ELF-1 (cell line): ENCODE measurements around the gene PXK.
"Not testable (repeated sequence)": the region's sequence is repeated elsewhere in the genome, so short reads cannot be mapped to it uniquely, and the experiment has no call there.

Experiments used
- DNase-seq: peaks from one replicate; pipeline ENCODE4 v3.0.0-alpha.2; 2016; ENCODE audit warnings: low read depth, low spot score

The PXK gene

DNA sequence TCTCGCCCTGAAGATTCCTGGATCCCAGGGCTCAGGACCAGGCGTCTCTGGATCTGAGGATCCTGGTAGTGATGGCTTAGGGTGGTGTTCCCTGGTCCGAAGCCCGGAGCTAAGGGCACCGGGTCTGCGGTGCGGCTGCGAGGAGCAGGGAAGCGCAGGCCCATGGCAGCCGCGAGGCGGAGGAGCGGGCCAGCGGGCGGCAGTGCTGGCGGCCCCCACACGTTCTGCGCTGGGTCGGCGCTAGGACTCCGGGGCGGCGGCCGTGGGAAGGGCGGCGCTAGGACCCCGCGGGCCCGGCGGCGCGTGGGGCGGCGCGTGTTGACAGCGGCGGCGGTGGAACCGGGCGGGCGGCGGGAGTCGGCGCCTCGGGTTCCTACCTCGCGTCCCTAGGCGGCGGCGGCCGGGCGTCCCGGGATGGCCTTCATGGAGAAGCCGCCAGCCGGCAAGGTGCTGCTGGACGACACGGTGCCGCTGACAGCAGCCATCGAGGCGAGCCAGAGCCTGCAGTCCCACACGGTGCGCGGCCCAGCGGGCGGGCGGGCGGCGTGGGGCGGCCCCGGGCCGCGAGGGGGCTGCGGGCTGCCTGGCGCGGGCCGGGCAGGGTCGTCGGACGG lies at the start of gene PXK:
TSS of gene PXK (plus strand) at position 318 of the 614 bp plus-strand sequence. CDS start at position 415, 97 bp downstream.
- peak; percentile 60 for DNase-seq

- no peak for DNase-seq
Measured at GRCh38 chr3:58285334-58285733, 47.4 kb upstream of the PXK start.

GRCh38 chr3:58287354-58287753 lies 45.3 kb upstream of the PXK start:
- DNase-seq, result no peak

GRCh38 chr3:58288011-58288728 lies 44.5 kb upstream of the PXK start:
- no peak for DNase-seq

DNA sequence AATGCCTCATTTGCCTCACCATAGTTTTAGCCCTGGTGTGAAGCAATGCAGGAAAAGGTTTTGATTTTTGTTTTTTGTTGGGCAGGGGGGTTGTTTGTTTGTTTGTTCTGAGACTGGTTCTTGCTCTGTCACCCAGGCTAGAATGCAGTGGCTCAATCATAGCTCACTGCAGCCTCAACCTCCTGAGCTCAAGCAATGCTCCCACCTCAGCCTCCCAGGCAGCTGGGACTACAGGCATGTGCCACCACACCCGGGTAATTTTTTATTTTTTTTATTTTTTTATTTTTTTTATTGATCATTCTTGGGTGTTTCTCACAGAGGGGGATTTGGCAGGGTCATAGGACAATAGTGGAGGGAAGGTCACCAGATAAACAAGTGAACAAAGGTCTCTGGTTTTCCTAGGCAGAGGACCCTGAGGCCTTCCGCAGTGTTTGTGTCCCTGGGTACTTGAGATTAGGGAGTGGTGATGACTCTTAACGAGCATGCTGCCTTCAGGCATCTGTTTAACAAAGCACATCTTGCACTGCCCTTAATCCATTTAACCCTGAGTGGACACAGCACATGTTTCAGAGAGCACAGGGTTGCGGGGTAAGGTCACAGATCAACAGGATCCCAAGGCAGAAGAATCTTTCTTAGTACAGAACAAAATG lies 43.6 kb upstream of the PXK start:
- not testable (repeated sequence) for DNase-seq

DNA sequence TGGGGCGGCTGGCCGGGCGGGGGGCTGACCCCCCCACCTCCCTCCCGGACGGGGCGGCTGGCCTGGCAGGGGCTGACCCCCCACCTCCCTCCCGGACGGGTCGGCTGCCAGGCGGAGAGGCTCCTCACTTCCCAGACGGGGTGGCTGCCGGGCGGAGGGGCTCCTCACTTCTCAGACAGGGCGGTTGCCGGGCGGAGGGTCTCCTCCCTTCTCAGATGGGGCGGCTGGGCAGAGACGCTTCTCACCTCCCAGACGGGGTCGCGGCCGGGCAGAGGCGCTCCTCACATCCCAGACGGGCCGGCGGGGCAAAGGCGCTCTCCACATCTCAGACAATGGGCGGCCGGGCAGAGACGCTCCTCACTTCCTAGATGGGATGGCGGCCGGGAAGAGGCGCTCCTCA lies 42.2 kb upstream of the PXK start:
- DNase-seq, result not testable (repeated sequence)

GRCh38 chr3:58291671-58292338 lies 40.9 kb upstream of the PXK start:
- DNase-seq, result no peak

- DNase-seq, result no peak
Measured at GRCh38 chr3:58292866-58293265, 39.8 kb upstream of the PXK start.

DNA sequence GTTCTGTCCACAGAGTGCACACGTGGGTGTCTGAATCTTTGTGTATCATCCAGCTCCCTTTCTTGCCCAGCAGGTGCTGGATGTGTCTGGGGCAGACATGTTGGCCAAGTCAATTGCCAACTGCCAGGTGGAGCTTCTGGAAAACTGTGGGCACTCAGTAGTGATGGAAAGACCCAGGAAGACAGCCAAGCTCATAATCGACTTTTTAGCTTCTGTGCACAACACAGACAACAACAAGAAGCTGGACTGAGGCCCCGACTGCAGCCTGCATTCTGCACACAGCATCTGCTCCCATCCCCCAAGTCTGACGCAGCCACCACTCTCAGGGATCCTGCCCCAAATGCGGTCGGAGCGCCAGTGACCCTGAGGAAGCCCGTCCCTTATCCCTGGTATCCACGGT lies 39.2 kb upstream of the PXK start:
- no peak for DNase-seq

- peak; percentile 30 for DNase-seq
Measured at GRCh38 chr3:58296269-58296668, 36.4 kb upstream of the PXK start.

- DNase-seq, result no peak
Measured at GRCh38 chr3:58296843-58297242, 35.8 kb upstream of the PXK start.

GRCh38 chr3:58298190-58298589 lies 34.5 kb upstream of the PXK start:
- DNase-seq, result no peak

DNA sequence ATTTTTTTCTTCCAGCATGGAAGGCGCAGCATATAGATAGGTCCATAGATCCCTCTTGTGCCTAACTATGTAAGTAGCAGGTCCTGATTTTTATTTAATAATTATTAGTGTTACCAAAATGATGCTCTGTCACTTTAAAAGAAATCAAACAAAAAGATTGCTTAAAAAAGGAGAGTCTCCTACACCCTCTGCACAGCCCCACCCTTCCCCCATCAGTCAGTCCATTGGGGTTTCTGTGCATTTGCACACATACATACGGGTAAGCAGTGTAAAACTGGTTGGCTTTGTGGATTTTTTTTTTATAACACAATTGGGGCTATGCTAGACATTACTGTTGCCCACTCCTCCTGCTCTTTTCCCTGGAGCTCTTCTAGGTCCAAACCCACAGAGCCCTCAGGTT lies 33.6 kb upstream of the PXK start:
- no peak for DNase-seq

GRCh38 chr3:58299839-58300516 lies 32.7 kb upstream of the PXK start:
- DNase-seq, result no peak

DNA sequence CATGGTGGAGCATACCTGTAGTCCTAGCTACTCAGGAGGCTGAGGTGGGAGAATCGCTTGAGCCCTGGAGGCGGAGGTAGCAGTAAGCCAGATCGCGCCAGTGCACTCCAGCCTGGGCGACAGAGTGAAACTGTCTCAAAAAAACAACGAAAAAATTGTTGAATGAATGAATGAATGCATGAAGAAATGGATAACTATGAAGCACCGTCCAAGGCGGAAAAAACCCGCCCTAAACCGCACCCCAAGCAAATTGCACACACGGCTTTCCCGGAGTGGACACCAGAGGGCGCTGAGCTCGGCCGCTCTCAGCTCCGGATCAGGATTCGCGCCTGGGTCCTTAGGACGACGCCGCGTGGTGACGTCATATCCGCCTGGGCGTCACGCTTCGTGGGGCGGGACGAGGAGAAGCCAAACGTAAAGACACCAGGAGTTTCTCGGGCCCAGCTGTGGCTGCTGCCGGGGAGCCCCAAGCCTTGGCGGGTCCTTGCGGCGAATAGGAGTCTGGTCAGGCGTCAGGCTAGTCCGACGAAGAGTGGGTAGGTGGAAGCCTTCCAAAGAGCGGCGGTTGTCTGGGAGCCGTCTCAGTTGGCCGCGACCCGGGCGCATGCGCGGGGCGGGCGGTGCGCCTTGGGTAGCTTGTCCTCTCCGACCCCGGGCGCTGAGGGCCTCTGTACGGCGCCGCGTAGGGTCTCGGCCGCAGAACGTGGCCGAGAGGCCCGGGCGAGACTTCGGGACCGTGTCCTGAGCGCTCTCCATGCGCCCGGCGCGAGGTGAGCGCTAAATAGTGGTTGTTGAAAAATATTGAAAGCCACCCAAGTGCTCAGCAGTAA lies 26.6 kb upstream of the PXK start, which contains the start of the genes HTD2 and RPP14:
TSS of gene HTD2 (plus strand) at position 639 of the 830 bp plus-strand sequence. CDS start 11,094 bp downstream, outside the sequence.
TSS of gene RPP14 (plus strand) at position 364 of the 830 bp plus-strand sequence. CDS start 4,085 bp downstream, outside the sequence.
- DNase-seq, result peak; percentile 99

- peak; percentile 12 for DNase-seq
Measured at GRCh38 chr3:58307639-58308215, 25.0 kb upstream of the PXK start.

GRCh38 chr3:58308728-58309127 lies 24.0 kb upstream of the PXK start:
- no peak for DNase-seq

DNA sequence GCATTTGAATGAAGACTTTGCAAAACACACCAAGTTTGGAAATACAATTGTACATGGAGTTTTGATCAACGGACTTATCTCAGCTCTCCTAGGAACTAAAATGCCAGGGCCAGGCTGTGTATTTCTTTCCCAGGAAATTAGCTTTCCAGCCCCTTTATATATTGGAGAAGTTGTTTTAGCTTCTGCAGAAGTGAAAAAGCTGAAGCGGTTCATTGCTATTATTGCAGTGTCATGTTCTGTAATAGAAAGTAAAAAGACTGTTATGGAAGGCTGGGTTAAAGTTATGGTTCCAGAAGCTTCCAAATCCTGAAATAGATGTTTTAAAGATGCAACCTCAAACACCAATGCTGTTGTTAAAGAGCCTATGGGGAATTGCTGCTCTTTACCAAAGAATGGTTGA lies 14.9 kb upstream of the PXK start:
- no peak for DNase-seq

GRCh38 chr3:58321791-58322190 lies 10.9 kb upstream of the PXK start:
- DNase-seq, result peak; percentile 23

GRCh38 chr3:58322793-58323192 lies 9.9 kb upstream of the PXK start:
- DNase-seq, result no peak
